ENCODE results near the gene PATE1.
"Not testable (repeated sequence)": the region's sequence is repeated elsewhere in the genome, so short reads cannot be mapped to it uniquely, and the experiment has no call there.

The PATE1 gene

DNA sequence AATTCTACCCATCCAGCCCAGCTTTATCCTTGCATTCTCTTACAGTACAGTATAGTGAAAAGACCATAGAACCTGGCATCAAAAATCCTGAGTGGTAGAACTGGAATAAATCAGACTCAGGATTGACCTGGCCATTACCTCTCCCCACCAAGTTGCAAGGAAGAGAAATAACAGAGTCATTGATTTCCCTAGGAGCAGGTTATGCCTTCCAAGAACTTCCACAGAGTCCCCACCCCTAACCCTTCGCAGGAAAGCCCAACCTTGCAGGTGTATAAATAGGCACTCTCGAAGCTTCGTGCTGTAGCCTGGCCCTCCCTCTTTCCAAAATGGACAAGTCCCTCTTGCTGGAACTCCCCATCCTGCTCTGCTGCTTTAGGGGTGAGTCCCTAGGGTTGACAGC lies at the start of gene PATE1:
PATE1 (plus strand) TSS at position 301 of the 400 bp plus-strand sequence; CDS start at position 327, 26 bp downstream.
- no peak for DNase-seq (ENCODE audit: extremely low read depth in 1 of 2, low read depth in 1 of 2)

DNA sequence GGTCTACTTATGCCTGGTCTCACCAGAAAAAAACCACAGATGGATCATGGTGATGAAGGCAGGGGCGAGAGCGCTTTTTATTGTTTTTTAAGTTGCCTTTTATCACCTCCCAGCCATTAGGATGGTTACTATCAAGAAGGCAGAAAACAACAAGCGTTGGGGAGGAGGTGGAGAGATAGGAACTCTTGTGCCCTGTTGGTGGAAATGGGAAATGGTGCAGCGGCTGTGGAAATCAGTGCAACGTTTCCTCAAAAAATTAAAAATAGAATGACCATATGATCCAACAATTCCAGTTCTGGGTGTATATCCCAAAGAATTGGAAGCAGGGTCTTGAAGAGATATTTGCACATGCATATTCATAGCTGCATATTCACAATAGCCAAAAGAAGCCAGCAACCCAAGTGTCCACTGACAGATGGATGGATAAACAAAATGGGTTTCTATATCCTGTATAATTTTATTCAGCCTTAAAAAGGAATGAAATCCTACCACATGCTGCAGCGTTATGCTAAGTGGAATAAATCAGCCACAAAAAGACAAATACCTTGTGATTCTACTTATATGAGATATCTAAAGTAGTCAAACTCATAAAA lies 45.0 kb upstream of the PATE1 start:
- DNase-seq (ENCODE audit: extremely low read depth in 1 of 2, low read depth in 1 of 2) = no peak

- no peak for DNase-seq (ENCODE audit: extremely low read depth in 1 of 2, low read depth in 1 of 2)
Observed at GRCh38 chr11:125701858-125702621, 44.0 kb upstream of the PATE1 start.

- not testable (repeated sequence) for DNase-seq (ENCODE audit: extremely low read depth in 1 of 2, low read depth in 1 of 2)
Observed at GRCh38 chr11:125704686-125705085, 41.4 kb upstream of the PATE1 start.

- DNase-seq (ENCODE audit: extremely low read depth in 1 of 2, low read depth in 1 of 2) = no peak
Observed at GRCh38 chr11:125720781-125721180, 25.3 kb upstream of the PATE1 start.

GRCh38 chr11:125724125-125724524 lies 22.0 kb upstream of the PATE1 start:
- DNase-seq (ENCODE audit: extremely low read depth in 1 of 2, low read depth in 1 of 2) = no peak

DNA sequence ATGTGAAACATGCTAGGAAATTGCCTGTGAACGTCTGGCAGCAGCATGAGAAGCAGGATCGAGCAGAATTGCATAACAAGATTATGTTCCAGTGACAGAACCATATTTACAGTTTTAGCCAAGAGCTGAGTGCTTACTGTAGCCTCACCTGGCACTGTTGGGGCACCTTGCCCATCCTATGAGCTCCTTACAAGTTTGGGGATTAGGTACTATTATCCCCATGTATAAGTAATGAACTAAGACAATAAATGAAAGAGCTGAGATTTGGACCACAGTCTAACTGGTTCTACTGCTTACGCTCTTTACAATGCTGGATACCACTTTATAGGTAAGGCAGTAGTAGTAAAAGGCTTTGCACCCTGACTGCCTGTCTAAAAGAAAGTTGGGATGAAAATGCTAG lies 17.1 kb upstream of the PATE1 start:
- no peak for DNase-seq (ENCODE audit: extremely low read depth in 1 of 2, low read depth in 1 of 2)

DNA sequence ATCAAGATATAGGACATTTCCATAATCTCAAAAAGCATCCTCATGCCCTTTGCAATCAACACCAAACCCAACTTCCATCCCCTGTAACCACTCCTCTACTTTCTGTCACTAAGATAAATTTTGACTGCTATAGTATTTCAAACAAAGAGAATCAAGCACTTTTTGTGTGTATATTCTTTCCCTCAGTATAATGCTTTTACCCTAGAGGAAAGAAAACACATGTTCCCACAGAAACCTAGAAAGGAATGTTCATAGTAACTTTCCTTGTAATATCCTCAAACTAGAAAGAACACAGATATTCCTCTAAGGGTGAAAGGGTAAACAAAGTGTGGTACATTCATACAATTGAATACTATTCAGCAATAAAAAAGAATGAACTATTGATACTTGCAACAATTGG lies 5.5 kb upstream of the PATE1 start:
- no peak for DNase-seq (ENCODE audit: extremely low read depth in 1 of 2, low read depth in 1 of 2)

GRCh38 chr11:125743681-125744080 lies 2.4 kb upstream of the PATE1 start:
- DNase-seq (ENCODE audit: extremely low read depth in 1 of 2, low read depth in 1 of 2) = no peak

DNA sequence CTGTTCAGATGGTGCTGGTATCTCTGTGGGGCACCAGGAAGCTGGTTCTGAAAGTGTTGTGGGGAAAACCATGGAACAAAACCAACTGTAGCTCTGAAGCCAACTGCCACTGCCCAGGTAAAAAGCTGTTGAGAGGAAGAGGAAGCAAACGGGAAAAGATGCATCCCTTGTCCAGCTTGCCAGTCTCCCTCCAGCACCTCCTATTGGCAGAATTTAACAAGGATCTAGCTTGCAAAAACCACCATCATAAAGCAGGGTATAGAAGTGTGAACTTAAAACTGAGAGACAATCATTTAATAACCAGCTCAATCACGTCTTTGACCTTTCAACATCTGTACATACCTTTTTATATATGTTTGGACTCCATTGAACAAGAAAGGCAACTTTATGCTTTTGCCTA lies 4.5 kb downstream of the PATE1 start:
- DNase-seq (ENCODE audit: extremely low read depth in 1 of 2, low read depth in 1 of 2) = no peak

DNA sequence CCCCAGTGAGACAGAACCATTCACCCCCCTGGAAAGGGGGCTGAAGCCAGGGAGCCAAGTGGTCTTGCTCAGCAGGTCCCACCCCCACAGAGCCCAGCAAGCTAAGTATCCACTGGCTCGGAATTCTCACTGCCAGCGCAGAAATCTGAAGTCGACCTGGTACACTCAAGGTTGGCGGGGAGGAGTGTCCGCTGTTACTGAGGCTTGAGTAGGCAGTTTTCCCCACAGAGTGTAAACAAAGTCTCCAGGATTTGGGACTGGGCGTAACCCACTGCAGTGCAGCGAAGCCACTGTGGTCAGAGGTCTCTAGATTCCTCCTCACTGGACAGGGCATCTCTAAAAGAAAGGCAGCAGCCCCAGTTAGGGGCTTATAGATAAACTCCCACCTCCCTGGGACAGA lies 10.0 kb downstream of the PATE1 start:
- DNase-seq (ENCODE audit: extremely low read depth in 1 of 2, low read depth in 1 of 2) = no peak

GRCh38 chr11:125762445-125762844 lies 16.4 kb downstream of the PATE1 start:
- DNase-seq (ENCODE audit: extremely low read depth in 1 of 2, low read depth in 1 of 2) = no peak

GRCh38 chr11:125763483-125763882 lies 17.4 kb downstream of the PATE1 start:
- no peak for DNase-seq (ENCODE audit: extremely low read depth in 1 of 2, low read depth in 1 of 2)

DNA sequence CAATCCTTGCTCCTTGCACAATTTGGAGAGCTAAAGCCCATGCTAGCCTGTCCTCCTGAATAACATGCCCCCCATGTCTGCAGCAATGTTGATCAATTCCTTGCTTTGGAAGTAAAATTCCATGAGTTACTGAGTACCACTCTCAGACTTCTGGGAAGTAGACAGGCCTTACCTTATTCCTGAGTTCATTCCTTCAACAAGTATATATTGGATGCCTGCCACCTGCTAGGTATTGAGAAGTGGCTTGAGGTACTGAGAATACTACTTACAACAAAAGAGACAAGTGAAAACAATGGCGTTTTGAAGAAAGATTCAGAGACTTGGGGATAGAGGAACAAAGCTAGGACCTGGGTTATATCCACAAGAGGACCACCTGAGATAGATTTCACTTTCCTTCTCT lies 20.2 kb downstream of the PATE1 start:
- DNase-seq (ENCODE audit: extremely low read depth in 1 of 2, low read depth in 1 of 2) = no peak

DNA sequence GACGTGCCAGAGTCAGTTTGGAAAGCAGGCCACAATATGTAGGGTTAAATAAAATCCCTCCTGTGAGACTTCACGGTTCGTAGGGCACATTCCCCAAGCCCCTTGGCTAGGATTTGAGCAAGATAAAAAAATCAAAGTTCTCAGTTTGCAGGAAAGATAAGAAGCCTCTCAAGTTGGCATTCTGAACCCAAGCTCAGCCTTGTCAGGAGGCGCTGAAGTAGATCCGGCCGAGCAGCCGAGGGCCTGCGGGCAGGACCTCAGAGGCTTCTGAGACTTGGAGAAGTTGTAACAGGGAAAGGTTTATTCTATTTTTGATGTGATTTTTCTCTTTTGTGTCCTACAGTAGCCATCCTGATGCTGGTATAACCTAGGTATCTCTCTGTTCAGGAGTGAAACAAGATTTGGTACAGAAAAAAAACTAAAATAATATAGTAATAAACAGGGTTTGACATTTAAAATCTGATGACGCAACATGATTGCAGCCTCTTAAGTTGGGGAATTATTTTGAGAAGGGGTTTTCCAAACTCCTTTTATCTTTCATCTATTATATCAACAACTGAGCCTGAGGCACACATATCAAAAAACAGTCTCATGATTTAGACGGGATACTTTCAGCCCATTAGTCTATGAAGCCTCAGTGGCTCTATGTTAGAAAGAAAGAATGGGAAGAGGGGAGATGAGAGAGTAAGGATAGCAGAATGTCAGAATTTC lies 22.4 kb downstream of the PATE1 start:
- DNase-seq (ENCODE audit: extremely low read depth in 1 of 2, low read depth in 1 of 2) = no peak

- no peak for DNase-seq (ENCODE audit: extremely low read depth in 1 of 2, low read depth in 1 of 2)
Observed at GRCh38 chr11:125770583-125770982, 24.5 kb downstream of the PATE1 start.

GRCh38 chr11:125772834-125773505 lies 26.9 kb downstream of the PATE1 start:
- no peak for DNase-seq (ENCODE audit: extremely low read depth in 1 of 2, low read depth in 1 of 2)

- no peak for DNase-seq (ENCODE audit: extremely low read depth in 1 of 2, low read depth in 1 of 2)
Observed at GRCh38 chr11:125773516-125773915, 27.4 kb downstream of the PATE1 start.

DNA sequence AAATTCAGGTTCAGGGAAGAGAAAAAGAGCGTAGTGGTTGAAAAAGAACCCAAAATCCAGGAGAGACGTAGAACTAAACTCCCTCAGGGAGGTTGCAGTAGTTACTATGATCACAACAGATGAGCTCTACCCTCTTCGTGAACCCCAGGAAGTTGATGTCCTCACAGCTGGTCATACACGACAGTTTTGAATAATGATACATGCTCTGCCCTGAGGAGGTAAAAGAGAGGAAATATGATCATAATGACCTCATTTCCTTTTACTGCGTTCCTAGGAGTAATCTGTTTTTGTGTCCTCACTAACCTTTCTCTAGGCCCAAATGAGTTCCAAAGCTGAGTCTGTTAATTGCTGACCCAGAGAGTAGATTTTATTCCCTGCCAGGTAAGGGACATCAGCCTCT lies 31.2 kb downstream of the PATE1 start:
- no peak for DNase-seq (ENCODE audit: extremely low read depth in 1 of 2, low read depth in 1 of 2)

- DNase-seq (ENCODE audit: extremely low read depth in 1 of 2, low read depth in 1 of 2) = no peak
Observed at GRCh38 chr11:125778728-125779127, 32.6 kb downstream of the PATE1 start, which contains the start of gene PATE2. Gene PATE2 (minus strand): TSS chr11:125778828. CDS start chr11:125778773, 55 bp downstream.

GRCh38 chr11:125784678-125785077 lies 38.6 kb downstream of the PATE1 start:
- no peak for DNase-seq (ENCODE audit: extremely low read depth in 1 of 2, low read depth in 1 of 2)

Measured in activated CD8-positive, alpha-beta memory T cell treated with anti-CD3 and anti-CD28 coated beads for 1 hour (primary cell).